HG03135 (cell line): ENCODE results near the gene PXMP2.
A peak's percentile ranks its signal among the peaks of the same experiment; 100 is the strongest.
"Not testable (repeated sequence)": the region's sequence is repeated elsewhere in the genome, so short reads cannot be mapped to it uniquely, and the experiment has no call there.

Source experiments
- ATAC-seq: cut with Tn5 transposase; IDR thresholded peaks from one replicate; pipeline ENCODE4 v1.9.1; 2021; ENCODE audit warnings: mild to moderate bottlenecking, moderate library complexity; ENCODE audit not compliant: unreplicated experiment

The PXMP2 gene

DNA sequence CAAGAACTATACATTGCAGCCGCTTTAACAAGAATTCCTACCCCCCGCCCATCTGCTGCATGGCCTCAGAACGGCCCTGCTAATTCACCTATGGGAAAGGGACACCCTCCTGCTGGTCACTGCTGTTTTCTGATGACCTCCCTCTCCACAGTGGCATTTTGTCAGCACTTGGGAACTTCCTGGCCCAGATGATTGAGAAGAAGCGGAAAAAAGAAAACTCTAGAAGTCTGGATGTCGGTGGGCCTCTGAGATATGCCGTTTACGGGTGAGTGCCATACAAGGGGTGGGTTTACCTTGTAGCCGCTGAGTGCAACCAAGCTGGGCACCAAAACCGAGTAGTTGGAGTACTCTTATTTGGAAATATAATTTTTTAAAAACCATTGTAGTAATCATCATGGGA, 2.7 kb downstream of the PXMP2 start:
- no peak for ATAC-seq

DNA sequence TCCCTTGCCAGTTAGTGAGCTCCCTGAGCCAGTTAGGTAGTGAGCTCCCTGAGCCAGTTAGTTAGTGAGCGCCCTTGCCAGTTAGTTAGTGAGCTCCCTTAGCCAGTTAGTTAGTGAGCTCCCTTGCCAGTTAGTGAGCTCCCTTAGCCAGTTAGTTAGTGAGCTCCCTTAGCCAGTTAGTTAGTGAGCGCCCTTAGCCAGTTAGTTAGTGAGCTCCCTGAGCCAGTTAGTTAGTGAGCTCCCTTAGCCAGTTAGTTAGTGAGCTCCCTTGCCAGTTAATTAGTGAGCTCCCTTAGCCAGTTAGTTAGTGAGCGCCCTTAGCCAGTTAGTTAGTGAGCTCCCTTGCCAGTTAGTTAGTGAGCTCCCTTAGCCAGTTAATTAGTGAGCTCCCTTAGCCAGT, 4.6 kb downstream of the PXMP2 start:
- not testable (repeated sequence) for ATAC-seq

DNA sequence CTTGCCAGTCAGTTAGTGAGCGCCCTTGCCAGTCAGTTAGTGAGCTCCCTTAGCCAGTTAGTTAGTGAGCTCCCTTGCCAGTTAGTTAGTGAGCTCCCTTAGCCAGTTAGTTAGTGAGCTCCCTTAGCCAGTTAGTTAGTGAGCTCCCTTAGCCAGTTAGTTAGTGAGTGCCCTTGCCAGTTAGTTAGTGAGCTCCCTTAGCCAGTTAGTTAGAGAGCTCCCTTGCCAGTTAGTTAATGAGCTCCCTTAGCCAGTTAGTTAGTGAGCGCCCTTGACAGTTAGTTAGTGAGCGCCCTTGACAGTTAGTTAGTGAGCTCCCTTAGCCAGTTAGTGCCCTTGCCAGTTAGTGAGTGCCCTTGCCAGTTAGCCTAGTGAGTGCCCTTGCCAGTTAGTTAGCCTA, 7.5 kb downstream of the PXMP2 start:
- not testable (repeated sequence) for ATAC-seq

DNA sequence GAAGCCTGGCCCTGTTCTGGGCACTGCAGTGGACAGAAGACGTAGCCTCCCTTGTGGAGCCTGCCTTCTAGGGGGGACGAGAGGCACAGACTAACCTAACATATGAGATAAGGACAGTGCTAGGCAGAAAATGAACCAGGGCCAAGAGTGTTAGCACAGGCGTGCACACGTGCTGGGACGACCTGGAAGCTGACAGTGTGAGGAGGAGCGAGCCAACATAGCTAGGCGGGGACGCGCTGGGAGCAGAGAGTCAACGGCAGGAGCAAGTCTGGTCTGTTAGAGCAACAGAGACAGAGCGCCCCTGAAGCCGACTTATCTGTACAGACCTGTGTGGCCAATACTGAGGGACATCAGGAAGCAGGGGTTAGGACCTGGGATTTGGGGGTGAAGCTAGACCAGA, 8.0 kb downstream of the PXMP2 start:
- ATAC-seq = no peak

DNA sequence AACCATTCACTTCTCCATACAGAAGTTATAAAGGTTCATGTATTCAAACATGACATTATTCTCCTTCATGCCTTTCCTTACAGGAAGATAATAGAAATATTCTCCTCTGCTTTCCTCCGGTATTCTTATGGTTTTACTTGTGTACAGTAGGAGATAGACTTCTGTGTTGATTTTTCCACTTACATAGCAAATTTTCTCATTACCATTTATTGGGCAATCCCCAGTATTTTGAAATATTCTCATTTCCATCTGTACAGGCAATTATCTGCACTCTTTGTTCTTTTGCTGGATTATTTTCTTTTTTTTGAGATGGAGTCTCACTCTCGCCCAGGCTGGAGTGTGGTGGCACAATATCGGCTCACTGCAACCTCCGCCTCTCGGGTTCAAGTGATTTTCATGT, 11.0 kb downstream of the PXMP2 start:
- no peak for ATAC-seq

DNA sequence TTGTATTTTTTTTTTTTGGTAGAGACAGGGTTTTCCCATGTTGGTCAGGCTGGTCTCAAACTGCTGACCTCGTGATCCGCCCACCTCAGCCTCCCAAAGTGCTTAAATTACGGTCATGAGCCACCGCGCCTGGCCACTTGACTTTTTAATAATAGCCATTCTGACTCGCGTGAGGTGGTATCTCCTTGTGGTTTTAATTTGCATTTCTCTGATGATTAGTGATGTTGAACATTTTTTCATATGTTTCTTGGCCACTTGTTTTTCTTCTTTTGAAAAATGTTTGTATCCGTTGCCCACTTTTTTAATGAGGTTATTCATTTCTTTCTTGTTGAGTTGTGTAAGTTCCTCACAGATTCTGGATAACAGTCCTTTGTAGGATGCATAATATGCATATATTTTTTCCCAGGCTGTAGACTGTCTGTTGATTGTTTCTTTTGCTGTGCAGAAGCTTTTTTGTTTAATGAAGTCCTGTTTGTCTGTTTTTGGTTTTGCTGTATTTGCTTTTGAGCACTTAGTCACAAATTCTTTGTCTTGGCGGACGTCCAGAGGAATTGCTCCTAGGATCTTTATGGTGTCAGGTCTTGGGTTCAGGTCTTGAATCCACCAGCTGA, 12.9 kb downstream of the PXMP2 start:
- no peak for ATAC-seq

DNA sequence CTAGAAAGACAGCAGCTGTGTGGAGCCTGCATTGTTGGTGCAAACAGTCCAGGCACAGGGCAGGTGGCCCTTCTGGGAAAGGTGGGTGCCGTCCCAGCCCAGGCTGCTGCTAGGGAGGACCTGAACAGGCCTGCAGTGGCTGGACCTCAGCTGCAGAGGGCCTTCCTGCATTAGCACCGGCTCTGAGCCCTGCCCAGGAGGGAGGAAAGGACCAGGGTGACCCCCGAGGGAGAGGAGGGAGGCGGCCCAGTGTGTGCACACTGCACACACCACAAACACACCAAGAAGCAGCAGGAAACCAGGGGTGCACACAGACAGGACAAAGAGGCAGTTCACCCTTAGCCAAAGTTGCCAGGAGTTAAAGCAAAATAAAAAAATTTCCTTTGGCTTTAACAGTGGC, 15.3 kb downstream of the PXMP2 start:
- no peak for ATAC-seq

DNA sequence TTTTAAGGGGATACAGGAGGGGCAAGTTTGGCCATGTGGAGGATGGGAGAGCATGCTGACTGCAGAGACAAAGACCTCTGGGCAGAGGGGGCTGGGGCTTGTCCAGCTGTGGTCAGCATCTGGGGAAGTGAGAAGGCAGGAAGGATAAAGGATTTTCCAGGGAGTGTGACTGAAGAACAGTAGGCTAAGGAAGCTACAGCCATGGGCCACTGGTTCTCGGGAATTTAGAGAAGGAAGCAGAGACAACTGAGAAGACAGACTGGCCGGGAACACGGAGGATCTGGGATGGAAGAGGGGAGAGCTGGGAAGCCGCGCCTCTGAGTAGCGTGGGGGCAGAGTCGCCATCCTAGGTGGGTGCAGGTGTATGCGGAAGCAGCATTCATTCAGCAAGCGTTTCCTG, 16.3 kb downstream of the PXMP2 start:
- ATAC-seq = no peak

DNA sequence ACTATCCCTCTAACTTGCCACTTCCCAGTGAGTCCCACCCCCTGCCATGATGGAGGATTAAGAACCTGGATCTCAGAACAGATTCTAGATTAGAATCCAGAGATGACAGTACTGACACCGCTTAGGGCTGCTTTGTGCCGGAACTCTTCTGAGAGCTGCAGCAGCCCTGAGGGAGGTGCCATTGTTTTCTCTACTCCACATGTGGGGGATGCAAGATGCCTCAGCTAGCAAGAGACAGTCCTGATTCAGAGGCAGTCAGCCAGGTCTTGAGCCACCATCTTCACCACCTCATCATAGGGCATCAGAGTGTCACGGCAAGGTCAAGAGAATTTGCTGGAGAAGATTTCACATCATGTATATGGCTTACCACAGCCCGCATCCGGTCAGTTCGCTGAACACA, 19.9 kb downstream of the PXMP2 start:
- no peak for ATAC-seq

DNA sequence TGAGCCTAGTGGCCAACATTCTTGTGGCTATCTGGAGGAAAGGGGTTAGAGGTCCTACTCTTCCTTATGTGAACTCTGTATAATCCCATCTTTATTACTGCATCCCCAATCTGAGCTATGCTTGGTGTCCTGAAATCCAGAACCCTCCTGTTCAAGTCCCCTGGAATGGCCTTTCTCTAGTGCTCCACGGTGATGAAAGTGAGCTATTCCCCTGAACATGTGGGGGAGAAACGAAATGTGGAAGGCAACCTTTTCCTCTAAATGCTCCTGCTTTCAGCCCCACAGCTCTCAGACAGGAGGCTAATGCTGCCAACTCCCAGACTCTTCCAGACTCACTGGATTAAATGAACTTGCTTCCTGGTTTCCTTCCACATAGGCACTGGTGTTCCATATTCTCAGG, 20.8 kb downstream of the PXMP2 start:
- no peak for ATAC-seq

DNA sequence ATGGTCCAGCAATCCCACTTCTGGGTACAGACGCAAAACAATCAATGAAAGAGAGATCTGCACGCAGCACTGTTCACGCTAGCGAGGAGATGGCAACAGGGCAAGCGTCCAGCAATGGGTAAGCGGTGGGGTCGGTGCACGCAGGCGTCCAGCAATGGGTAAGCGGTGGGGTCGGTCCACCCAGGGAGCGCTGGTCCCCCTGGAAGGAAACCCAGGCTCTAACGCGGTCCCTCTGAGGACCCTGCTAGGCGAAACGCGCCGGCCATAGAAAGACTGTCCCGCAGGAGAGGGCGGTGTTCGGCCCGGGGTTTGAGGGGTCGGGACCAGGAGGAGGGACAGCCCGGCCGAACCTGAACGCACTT, 22.6 kb downstream of the PXMP2 start:
- peak; percentile 19 for ATAC-seq

DNA sequence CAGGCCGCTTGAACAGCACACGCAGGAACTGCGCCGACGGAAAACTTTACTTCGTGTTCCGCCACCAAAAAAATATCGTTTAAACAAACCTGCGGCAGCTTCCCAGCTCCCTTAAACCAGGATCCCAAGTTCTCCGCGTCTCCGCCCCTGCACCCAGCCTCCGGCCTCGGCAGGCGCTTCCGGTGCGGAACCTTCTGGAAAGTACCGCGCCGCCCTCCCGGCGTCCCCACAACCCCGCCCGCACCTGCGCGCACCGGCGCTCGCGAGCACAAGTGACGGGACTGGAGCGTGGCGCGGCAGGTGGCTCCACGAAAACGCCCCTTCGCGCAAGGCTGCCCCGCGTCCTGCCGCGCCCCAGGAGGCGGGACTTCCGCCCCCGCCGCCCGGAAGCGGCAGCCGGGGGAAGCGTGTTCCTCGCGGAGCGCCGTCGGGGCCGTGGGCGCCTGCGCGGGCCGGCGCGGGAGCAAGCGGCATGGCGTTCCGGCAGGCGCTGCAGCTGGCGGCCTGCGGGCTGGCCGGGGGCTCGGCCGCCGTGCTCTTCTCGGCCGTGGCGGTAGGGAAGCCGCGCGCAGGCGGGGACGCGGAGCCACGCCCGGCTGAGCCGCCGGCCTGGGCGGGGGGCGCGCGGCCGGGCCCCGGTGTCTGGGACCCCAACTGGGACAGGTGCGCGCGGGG, 23.2 kb downstream of the PXMP2 start, which contains the start of gene PGAM5:
Gene PGAM5, plus strand, starts transcription at position 438 of the 675 bp plus-strand sequence. Its CDS starts 35 bp downstream, at position 473.
- ATAC-seq = peak; percentile 88

DNA sequence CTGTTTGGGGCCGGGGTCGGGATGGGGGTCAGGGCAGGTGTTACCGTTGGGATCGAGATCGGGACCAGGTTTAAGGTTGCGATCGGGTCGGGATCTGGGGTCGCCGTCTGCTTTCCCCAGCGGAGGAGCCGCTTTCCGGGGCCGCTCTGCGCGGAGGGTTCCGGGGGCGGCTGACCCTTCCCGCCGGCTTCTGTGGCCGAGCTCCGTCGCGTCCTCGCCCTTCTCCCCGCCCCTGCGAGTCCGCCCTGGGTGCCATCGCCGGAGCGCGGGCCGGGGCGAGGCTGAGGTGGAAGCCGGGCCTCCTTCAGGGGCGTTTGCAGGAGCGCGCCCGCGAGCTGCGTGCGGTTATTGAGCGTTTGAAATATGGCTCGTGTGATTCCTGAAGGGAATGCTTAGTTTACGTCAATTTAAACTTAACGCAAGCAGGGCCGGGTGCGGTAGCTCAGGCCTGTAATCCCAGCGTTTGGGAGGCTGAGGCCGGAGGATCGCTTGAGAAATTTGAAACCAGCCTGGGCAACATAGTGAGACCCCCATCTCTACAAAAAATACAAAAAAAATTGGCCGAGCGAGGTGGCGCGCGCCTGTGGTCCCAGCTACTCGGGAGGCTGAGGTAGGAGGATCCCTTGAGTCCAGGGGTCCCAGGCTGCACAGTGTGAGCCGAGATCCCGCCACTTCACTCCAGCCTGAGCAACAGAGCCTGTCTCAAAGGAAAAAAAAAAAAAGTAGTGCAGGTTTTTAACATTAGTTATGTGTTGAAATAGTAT, 23.9 kb downstream of the PXMP2 start:
- ATAC-seq = peak; percentile 20

DNA sequence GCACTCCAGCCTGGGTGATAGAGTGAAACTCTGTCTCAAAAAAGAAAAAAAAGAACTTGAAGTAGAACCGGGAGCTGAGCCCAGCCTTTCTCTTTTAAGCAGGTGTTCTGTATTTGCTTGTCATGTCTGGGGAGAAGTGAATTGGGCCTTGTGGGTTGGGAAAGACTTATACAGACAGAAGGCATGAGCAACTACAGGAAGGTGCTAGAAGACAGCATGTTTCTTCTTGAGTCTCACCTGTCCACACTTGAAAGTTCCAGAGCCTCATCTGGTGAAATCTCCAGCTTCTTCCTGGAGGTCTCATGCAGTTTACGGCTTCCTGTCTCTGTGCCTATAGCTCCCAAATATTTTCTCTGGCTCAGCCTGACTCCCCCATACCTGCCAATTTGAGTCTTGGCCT, 25.7 kb downstream of the PXMP2 start:
- no peak for ATAC-seq

DNA sequence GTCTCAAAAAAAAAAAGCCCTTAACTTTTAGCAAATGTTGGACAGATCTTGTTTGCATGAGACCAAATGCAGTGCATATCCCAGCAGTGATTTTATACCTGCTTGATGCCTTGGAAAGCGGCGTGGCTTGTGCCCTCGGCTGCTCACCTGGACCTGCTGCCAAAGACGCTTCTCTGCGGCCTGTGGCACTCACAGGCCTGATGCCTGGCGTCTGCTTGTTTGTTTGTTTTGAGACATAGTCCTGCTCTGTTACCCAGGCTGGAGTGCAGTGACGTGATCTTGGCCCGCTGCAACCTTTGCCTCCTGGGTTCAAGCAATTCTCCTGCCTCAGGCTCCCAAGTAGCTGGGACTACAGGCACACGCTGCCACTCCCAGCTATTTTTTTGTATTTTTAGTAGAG, 28.5 kb downstream of the PXMP2 start:
- no peak for ATAC-seq

DNA sequence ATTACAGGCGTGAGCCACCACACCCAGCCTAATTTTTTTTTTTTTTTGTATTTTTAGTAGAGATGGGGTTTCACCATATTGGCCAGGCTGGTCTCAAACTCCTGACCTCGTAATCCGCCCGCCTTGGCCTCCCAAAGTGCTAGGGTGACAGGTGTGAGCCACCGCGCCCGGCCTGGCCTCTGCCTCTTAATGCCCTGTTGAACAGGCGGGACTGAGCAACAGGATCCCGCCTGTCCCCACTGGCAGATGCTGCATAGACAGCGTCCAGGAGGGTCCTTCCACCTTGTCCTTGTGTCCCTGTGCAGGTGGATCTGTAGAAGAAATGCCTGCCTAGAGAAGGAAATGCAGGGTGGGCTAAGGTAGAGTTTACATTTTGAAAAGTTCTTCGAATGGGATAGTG, 29.0 kb downstream of the PXMP2 start:
- ATAC-seq = no peak

DNA sequence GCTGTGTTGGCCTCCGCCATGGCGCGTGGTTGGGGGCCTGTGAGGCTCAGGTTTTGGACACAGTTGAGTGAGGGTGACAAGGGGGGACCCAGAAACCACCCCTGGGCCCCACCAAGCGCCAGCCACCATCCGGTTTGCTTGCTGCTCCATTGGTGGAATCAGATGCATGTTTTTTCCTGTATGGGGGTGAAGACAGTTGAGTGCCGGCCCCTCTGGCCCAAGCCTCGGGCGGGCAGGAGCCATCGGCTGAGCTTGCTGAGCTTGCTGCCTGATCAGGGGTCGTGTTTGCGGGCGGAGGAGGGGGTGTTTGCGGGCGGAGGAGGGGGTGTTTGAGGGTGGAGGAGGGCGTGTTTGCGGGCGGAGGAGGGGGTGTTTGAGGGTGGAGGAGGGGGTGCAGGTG, 29.6 kb downstream of the PXMP2 start:
- no peak for ATAC-seq

DNA sequence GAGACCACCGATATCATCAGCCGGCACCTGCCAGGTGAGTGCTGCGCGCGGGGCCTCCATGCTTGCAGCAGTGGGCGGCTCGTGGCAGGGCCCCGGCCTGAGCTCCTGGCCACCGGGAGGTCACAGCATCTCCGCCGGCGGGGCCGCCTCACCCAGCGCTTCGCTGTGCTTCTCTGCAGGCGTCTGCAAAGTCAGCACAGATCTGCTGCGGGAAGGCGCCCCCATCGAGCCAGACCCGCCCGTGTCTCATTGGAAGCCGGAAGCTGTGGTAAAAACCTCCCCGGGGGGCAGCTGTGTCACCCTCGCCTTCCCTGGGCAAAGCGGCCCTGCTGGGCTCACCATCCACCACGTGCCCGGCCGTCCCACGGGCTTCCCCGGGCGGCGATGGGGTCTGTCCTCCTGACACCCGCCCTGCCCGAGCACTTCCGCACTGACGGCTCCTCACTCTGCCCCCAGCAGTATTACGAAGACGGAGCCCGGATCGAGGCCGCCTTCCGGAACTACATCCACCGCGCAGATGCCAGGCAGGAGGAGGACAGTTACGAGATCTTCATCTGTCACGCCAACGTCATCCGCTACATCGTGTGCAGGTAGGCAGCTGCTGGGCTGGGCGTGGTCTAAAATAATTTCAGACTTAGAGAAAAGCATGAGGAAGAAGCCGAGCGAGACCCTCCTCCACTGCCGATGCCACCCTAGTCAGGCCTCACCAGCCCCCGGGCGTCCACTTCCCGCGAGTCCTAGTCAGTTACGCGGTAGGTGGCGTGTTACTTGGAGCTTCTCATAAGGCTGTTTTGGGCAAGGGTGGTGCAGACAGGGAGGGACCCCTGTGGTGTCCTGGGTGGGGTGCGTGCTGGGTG, 30.4 kb downstream of the PXMP2 start:
- ATAC-seq = no peak

DNA sequence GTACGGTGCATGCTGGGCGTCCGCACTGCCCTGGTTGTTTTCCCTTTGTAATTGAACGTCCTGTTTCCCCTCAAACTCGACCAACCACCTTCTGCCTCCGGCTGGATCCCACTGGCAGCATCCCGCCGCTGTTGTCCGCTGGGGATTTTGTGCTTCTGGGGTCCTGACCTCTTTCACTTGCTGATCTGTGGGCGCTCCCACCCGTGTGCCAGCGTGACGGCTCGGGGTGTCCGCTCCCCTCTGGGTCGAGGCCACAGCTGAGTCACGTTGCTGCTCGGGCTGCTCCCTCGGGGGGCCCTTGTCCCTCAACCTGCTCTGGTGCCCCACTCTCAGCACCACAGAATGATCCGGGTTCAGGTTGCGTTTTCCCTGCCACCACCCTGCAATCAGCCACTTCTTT, 31.3 kb downstream of the PXMP2 start:
- no peak for ATAC-seq

DNA sequence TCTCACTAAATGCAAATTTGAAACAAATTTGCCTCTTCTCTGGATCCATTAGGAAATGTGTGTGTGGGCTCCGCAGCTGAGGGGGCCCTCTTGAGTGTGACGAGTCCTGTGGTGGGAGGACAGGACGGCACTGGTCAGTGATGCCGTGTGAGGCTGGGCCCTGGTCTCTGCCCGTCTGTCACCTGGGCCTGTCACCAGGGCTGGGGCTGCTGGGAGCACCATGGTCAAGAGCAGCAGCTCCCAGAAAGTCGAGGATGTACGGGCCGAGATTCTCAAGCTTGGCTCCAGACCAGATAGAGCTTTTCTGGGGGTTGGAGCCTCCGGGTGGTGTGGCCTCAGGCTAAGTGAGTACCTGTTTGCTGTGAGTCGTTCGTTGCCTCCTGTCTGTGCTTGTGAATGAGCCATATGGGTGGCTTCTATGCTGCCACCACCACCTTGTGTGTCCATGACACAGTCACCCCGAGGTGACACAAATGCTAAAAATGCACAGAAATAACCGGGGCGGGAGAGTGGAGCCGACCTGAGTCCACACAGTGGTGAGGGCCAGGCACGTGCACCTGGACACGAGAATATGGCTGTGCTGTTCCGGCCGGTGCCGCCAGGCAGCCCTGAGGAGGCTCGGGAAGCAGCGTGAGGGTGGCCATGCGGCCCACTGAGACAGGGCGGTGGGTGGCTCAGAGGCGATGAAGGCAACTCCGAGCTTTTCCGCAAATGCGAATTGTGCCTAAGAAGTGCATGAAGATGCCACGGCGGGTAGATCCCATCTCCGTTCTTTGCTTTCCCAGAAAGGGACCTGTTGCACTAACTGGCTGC, 32.0 kb downstream of the PXMP2 start:
- ATAC-seq = no peak

DNA sequence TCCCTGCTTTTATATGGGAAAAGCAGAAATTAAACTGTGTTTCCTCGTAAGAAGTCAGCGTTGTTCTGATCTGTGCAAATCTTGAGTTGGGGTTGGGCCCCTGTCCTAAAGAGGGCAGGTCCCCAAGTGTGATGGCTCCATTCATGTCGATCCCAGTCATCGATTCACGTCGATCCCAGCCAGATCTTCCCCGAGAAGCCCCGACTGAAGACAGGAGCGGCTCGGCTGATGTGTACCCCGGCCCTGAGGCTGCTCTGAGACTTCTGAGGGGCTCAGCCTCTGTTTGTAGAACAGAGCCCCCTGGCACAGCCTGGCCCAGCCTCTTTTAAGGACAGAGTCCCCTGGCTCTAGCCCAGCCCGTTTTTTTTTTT, 32.6 kb downstream of the PXMP2 start:
- ATAC-seq = no peak
